Right lung (tissue), 10 donors: ENCODE measurements around the gene DPY19L3. TPM values are rescaled to one million over a fixed set of nuclear protein-coding genes. Genes with fewer than 3 reads are reported as not detected.
"Not testable (repeated sequence)": the region's sequence is repeated elsewhere in the genome, so short reads cannot be mapped to it uniquely, and the experiment has no call there.

Experiments
- DNase-seq, 2 donors: peaks; one replicate each; pipeline ENCODE4 v3.0.0-alpha.2; 2013
- long read RNA-seq, 8 donors: transcript quantifications; one replicate each; lab custom pipeline, GENCODE V29; 2026
- polyA plus RNA-seq, 5 donors: library from polyadenylated mRNA; unstranded; fragments of 120-200 nt; gene quantifications; one replicate each; pipeline versions ENCODE4 v1.2.1 to v1.2.3, GENCODE V29; 2013; ENCODE audit warnings: inconsistent platforms in 1 of 5, low replicate concordance in 1 of 5; ENCODE audit not compliant: insufficient read length in 5 of 5, insufficient read depth in 1 of 5

The DPY19L3 gene, protein sequence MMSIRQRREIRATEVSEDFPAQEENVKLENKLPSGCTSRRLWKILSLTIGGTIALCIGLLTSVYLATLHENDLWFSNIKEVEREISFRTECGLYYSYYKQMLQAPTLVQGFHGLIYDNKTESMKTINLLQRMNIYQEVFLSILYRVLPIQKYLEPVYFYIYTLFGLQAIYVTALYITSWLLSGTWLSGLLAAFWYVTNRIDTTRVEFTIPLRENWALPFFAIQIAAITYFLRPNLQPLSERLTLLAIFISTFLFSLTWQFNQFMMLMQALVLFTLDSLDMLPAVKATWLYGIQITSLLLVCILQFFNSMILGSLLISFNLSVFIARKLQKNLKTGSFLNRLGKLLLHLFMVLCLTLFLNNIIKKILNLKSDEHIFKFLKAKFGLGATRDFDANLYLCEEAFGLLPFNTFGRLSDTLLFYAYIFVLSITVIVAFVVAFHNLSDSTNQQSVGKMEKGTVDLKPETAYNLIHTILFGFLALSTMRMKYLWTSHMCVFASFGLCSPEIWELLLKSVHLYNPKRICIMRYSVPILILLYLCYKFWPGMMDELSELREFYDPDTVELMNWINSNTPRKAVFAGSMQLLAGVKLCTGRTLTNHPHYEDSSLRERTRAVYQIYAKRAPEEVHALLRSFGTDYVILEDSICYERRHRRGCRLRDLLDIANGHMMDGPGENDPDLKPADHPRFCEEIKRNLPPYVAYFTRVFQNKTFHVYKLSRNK
- 10 to 100 TPM; 49.8 to 84.9 (median 67.1) TPM for polyA plus RNA-seq
- long read RNA-seq, donor 1, full-length matches to known transcripts: 5 of 5 reads
- long read RNA-seq, donor 1, partial matches to known transcripts: 0 of 5 reads
- long read RNA-seq, donor 1, other reads (novel, unspliced or antisense): 0 of 5 reads
- long read RNA-seq, donor 2, full-length matches to known transcripts: 3 of 3 reads
- long read RNA-seq, donor 2, partial matches to known transcripts: 0 of 3 reads
- long read RNA-seq, donor 2, other reads (novel, unspliced or antisense): 0 of 3 reads
- long read RNA-seq, donor 3, full-length matches to known transcripts: 4 of 4 reads
- long read RNA-seq, donor 3, partial matches to known transcripts: 0 of 4 reads
- long read RNA-seq, donor 3, other reads (novel, unspliced or antisense): 0 of 4 reads
- long read RNA-seq, donor 4, full-length matches to known transcripts: 3 of 12 reads
- long read RNA-seq, donor 4, partial matches to known transcripts: 9 of 12 reads
- long read RNA-seq, donor 4, other reads (novel, unspliced or antisense): 0 of 12 reads
- long read RNA-seq, donor 5, full-length matches to known transcripts: 8 of 8 reads
- long read RNA-seq, donor 5, partial matches to known transcripts: 0 of 8 reads
- long read RNA-seq, donor 5, other reads (novel, unspliced or antisense): 0 of 8 reads
- long read RNA-seq, donor 6, full-length matches to known transcripts: 1 of 44 reads
- long read RNA-seq, donor 6, partial matches to known transcripts: 43 of 44 reads
- long read RNA-seq, donor 6, other reads (novel, unspliced or antisense): 0 of 44 reads
- long read RNA-seq, donor 7, full-length matches to known transcripts: 2 of 2 reads
- long read RNA-seq, donor 7, partial matches to known transcripts: 0 of 2 reads
- long read RNA-seq, donor 7, other reads (novel, unspliced or antisense): 0 of 2 reads
- long read RNA-seq, donor 8, full-length matches to known transcripts: 2 of 2 reads
- long read RNA-seq, donor 8, partial matches to known transcripts: 0 of 2 reads
- long read RNA-seq, donor 8, other reads (novel, unspliced or antisense): 0 of 2 reads

DNA sequence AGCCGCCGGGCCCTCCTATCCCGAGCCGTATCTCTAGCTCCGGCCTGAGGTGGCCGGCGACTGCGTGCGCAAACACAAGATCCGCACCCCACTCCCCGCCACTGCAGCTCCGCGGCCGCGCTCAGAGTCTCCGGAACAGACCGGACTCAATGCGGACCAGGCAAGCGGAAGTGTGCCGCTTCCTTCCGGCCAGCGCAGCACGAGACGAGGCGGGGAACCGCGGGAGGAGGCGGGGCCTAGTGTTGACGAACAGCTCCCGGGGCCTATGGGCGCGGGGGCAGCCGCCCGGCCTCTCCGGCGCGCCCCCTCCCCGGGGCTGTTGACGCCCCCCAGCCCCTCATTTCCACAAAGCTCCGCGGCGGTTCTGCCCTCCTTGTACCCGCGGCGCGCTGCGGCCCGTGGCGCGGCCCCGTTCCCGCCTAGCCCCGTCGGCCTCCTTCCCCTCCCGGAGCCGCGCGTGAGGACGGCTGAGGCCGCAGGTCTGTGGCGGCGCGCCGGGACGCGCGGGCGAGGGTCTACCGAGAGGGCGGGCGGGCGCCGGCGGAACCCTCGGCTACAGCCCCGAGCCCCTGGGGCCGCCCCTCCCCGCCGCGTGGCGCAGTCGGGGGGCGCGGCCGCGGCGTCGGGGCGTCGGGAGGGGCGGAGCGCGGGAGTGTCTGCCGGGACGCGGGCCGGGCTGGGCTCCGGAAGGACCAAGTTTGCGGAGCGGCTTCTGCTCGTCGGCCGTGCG is at the start of gene DPY19L3:
Gene DPY19L3, plus strand, starts transcription at position 340 of the 730 bp plus-strand sequence. CDS start 2,484 bp downstream, outside the sequence.
- peak; percentile 95 to 96 for DNase-seq

DNA sequence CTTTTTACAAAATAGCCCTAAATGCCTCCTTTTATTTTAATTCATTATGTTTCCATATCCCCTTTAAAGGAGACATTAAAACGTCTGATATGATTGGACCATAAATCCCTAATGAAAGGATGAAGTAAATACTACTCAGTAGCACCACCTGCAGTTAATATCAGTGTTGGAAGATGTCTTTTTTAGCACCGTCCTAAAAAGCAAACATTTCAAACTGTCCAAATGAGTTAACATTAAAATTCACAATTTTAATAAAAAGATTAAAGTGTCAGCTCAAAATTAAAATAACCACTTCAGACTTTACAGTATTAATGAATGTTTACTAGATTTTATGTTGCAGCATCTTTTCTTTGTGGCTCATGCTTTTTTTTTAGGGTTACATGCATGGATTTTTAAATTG is 47.9 kb upstream of the DPY19L3 start:
- DNase-seq: no peak

DNA sequence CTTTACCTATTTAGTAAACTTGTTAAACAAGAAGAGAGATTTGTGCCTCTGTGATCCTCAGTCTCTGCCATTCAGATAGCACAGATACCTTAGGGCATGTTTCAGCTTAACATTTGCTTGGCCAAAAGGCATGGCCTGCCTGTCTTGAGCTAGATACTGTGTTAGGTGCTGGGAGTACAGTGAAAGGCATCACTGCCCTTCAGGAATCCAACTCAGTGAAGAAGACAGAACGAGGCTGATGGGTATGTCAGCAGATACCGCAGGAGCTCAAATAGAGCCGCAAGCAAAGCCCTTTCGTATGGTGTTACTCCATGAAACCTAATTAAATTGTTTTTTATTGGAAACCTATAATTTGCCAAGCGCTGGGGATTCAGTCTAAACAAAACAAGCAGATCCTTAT is 47.2 kb upstream of the DPY19L3 start:
- DNase-seq: no peak

DNA sequence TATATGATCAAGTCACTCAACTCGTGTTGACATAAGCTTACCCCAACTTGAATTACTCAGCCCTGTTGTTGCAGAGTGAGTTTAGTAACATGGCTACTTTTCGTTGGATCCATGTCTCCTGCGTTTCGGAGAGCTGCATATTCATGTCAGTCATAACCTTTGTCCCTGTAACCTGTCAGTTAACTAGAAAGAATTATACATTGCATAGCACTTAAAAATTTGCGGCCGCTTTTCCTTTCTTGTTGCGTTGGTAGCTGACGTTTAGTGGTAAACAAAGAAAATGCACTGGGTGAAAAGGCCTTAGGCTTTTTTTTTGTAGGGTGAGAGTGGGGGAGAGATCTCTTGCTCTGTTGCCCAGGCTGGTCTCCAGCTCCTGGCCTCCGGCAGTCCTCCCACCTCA is 46.0 kb upstream of the DPY19L3 start:
- DNase-seq: no peak

DNA sequence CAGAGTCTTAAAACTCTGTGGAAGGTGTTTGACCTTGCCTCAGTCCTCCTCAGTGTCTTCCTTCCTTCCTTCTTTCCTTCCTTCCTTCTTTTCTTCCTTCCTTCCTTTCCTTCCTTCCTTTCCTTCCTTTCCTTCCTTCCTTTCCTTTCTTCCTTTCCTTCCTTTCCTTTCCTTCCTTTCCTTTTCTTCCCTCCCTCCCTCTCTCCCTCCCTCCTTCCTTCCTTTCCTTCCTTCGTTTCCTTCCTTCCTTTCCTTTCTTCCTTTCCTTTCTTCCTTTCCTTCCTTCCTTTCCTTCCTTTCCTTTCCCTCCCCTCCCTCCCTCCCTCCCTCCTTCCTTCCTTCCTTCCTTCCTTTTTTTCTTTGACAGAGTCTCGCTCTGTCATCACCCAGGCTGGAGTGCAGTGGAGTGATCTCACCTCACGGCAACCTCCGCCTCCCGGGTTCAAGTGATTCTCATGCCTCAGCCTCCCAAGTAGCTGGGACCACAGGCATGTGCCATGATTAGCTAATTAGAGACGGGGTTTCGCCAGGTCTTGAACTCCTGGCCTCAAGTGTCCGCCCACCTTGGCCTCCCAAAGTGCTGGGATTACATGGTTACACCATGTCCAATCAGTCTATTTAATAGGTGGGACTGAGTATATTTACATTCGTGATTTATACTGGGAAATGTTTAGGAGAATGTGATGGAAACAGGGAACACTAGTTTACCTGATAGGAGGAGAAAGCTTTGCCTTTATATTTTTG is 43.8 kb upstream of the DPY19L3 start:
- DNase-seq: no peak

DNA sequence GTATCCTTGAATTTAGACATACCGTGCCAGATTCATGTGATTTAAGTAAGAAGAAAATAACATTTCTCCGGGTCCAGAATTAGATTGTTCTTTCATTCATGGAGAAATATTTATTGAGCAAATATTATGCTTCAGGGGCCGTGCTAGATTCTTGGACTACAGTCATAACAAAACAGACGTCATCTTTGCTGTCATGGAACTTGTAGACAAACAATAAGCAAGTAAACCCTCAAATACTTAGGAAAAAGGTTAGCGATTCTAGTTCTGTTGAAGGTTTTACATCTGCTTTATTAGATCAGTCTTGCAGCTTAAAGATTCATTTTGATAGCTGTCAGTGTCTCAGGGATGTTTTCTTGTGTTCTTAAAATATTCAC is 43.3 kb upstream of the DPY19L3 start:
- no peak for DNase-seq

DNA sequence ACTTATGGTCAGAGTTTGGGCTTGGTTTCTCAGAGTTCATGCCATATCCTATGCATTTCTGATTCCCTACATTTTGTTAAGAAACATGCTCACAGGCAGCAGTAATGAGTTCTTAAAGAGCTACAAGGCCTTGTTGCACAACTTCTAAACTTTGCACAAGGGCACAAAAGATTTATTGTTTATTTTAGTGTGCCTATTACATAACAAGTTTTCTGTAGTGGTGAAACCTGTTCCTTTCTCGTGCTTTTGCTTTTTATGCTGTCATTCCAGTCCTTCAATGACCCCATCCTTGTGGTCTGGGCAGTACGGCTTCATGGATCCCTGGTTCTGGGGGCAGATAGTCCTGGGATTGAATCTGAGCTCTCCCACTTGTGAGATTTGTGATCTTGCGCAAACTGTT is 42.4 kb upstream of the DPY19L3 start:
- peak; percentile 47 to 50 for DNase-seq

DNA sequence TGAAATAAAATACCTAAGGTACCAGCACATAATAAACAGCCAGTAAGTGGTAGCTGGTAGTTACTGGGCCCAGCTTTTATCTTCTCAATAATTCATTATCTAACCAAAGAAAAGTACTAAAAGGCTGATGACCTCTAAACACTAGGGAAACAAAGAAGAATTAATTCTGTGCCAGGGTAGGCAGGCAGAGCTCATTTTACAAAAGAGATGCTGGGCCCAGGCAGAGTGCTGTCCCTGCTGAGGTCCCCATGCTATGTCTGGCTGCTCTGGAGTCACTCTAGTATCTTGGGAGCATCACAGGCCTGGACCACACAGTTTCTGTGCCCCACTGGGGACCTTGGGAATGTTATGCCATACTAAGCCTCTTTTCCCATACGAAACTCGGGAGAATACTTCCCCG is 41.9 kb upstream of the DPY19L3 start:
- no peak for DNase-seq

DNA sequence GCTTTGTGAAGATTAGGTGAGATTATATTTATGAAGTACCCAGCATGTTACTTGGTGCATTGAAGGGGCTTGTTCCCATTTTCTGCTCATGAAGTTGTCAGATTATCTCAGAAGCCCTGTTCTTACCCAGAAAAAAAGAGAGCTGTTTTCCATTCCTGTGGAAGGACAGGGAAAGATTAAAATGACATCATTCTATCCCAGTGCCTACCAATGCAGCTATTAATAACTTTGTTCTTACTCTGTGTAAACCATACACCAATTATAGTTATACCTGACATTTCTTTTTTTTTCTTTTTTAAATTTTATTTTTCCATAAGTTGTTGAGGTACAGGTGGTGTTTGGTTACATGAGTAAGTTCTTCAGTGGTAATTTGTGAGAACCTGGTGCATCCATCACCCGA is 41.5 kb upstream of the DPY19L3 start:
- no peak for DNase-seq

DNA sequence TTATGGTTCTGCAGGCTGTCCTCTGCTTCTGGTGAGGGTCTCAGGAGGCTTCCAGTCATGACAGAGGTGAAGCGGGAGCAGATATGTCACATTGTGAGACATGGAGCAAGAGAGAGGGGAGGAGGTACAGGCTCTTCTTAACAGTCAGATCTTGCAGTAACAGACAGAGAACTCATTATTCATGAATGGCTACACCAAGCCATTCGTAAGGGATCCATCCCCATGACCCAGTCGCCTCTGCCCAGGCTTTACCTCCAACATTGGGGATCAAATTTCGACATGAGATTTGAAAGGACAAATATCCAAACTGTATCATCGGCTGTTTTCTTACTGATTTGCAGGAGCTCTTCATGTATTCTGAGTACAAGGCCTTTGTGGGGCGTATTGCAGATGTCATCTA is 38.5 kb upstream of the DPY19L3 start:
- DNase-seq: no peak

DNA sequence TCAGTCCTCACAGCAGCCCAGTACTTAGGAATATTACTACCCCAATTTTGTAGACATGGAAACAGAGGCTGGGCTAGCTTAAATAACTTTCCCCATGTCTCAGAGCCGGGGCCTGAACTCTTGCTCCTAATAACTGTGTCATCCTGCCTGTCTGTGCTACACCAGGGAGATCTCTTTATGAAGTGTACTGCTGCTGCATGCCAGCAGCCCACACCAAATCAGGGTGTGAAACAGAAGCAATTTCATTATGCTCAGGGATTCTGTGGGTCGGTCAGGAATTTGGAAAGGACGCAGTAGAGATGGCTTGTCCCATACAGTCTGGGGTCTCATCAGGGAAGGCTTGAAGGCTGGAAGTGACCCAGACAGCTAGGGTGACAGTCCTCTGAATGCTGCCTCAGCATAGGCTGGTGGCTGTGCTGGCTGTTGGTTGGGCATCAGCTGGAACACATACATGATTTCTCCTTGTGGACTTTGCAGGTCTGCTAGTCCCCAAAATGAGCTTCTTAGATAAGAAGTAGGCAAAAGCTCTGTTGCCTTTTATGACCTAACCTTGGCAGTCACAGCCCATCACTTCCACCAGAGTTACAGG is 37.5 kb upstream of the DPY19L3 start:
- DNase-seq: no peak

DNA sequence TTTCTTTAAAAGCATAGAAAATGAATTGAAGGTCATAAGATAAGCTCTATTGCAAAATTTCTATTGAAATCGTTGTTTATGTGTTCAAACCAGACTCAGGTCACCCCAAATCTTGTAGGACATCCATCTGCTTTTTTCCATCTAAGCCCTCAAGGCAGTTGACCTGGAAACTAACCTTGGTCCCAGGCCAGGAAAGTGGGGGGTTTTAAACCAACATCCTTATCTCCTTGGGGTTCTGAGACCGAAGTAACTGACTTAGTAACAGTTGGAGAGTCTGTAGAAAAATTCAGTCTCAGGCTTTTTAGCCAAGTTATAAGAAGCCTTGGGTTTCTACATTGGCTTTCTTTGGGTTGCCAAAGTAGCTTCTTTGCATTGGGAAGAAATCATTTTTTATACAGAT is 36.8 kb upstream of the DPY19L3 start:
- DNase-seq: no peak

DNA sequence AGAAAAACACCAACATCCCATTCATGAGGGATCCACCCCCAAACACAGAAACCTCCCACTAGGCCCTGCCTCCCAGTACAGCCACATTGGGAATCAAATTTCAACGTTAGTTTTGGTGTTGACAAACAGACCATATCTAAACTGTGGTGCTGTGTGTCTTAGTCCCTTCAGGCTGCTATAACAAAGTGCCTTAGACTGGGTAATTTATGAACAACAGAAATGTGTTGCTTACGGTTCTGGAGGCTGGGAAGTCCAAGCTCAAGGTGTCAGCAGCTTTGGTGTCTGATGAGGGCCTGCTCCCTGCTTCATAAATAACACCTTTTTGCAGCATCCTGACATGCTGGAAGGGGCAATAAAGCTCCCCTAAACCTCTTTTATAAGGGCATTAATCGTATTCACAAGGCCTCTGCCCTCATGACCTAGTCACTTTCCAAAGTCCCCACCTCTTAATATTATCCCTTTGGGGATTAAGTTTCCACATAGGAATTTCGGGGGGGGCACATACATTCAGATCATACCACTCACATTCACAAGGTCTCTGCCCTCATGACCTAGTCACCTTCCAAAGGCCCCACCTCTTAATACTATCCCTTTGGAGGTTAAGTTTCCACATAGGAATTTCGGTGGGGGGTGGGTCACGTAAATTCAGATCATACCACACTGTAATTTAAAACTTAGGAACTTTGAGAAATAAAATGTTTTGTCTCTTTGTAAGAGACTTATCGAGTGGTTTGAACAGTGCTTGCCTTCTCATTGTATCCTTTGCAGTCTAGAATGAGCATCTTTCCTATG is 32.6 kb upstream of the DPY19L3 start:
- no peak for DNase-seq

DNA sequence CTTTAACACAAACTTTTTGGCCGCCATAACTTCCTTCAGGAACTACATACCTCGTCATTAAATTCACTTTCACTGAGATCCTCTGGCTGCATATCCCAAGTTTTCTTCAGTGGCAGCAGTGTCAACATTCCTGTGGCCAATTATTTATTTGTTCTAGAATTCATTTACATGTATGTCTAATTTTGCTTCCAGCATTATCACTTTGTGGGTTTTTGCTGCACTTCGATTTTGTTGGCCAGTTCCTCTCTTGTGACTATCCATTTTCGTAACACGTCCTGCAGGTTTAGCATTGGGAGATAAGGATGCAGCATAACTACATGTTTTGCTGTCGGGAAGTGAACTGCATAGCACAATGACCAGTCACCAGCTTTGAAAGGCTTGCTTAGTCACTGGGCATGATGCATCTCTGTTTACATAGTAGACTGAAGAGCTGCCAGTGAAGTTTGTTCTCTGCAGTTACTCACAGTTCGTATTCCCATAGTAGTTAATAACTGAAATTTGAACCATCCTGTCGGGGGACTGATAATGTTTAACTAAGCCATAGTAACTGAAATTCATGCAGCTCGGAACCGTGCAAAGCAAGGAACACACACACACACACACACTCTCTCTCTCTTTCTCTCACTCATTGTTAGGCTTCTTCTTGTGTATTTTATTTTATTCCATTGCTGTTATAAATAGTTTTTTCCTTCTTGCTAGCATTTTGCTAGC is 31.8 kb upstream of the DPY19L3 start:
- DNase-seq: peak; percentile 47 to 54

DNA sequence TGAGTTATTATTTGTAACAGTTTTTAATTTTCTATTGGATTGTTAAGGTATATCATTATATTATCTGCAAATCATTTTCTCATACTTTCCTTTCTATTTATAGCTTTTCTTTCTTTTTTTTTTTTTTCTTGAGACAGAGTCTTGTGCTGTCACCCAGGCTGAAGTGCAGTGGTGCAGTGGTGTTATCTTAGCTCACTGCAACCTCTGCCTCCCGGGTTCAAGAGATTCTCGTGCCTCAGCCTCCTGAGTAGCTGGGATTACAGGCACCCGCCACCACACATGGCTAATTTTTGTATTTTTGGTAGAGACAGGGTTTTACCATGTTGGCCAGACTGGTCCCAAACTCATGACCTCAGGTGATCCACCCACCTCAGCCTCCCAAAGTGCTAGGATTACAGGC is 31.2 kb upstream of the DPY19L3 start:
- DNase-seq: not testable (repeated sequence)

DNA sequence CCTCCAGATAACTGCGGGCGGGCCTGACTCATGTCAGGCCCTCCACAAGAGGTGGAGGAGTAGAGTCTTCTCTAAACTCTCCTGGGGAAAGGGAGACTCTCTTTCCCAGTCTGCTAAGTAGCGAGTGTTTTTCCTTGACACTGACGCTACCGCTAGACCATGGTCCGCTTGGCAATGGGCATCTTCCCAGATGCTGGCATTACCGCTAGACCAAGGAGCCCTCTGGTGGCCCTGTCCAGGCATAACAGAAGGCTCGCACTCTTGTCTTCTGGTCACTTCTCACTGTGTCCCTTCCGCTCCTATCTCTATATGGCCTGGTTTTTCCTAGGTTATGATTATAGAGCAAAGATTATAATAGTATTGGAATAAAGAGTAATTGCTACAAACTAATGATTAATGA is 28.5 kb upstream of the DPY19L3 start:
- not testable (repeated sequence) for DNase-seq

DNA sequence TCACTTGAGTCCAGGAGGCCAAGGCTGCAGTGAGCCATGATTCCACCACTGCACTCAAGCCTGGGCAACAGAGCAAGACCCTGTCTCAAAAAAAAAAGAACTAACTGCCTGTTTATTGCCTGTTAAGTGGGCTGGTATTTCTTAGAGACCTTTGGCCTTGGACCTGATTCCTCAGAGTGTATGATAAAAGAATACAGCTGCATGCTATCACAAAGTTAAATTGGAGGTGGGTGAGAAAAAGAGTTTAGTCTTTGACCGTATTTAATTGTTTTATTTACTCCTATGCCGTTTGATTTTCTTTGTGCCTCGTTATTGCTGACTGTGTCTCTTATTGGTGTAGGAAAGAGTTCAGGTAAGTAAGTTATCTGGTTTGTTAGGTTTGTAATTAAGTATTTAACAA is 25.3 kb upstream of the DPY19L3 start:
- no peak for DNase-seq
